ENCODE data around the gene OCRL. TPM values are rescaled to one million over a fixed set of nuclear protein-coding genes. Genes with fewer than 3 reads are reported as not detected.

Gene OCRL
- total and polyA plus RNA-seq, 2 of the 13 experiments (the other 11 are each of a cell fraction or from before 2014, with no cell fraction given), result 13.4 to 32.0 TPM

DNA sequence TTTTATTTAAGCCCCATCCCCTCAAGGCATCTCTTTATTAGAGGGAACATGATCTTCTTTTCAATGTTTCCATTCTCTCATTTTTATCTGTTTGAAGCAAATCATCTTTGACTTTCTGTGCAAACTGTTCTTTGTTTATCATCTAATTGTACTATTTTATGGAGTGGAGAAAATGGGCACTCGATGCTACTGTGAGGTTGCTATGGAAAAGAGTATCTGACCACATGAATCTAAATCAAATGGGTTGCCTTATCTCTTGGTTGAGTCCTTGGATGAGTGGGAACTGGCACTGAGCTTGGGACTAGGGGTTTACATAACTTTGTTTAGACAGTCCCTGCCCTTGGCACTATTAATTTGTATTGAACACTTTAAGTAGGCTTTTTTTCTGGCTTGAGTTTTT lies 9.1 kb downstream of the OCRL start:
- FAIRE-seq, result no peak

More for the DNA sequence above, 9.1 kb downstream of the OCRL start:
- Histone ChIP-seq H3K9ac (ENCODE audit: insufficient read depth, low read depth, low read length) (no peak overlapping the region), H3K9me3 (ENCODE audit: low read length) (no peaks in the 10 kb centered on the region), H3K79me2 (ENCODE audit: insufficient read depth, low read length) (no peaks in the 10 kb centered on the region), H3K4me2 (ENCODE audit: low read depth, low read length) (no peak overlapping the region), H4K20me1 (ENCODE audit: insufficient read depth, low read length) (no peaks in the 10 kb centered on the region), H3K4me3 (replicated peaks in 1 of 3; ENCODE audit: insufficient read depth in 1 of 3, low read depth in 2 of 3, low read length in 3 of 3) (no peak overlapping the region), H3K4me1 (ENCODE audit: insufficient read depth, low read length) (no peaks in the 10 kb centered on the region), H3K36me3 (replicated peaks in 1 of 2; ENCODE audit: control insufficient read depth in 1 of 2, insufficient read depth in 2 of 2, low read length in 2 of 2) (0 out of 5 replicates have a peak, but pooled peaks cover 0 to 5% of the 10 kb centered on the region in 2 experiments), H3K27me3 (ENCODE audit: control insufficient read depth in 1 of 2, insufficient read depth in 2 of 2, low read length in 2 of 2) (no peaks in the 10 kb centered on the region), H3K27ac (ENCODE audit: extremely low read length, insufficient read depth, low read length) (no peak overlapping the region), H2AFZ (ENCODE audit: low read length) (no peak overlapping the region)
- ChIA-PET CTCF (ENCODE audit: low intra/inter-chr PET ratio, low total read pairs) (no interaction called here), POLR2A (no interaction called here)
- ATAC-seq (no peak), DNase-seq (ENCODE audit: low spot score) (no peak)
- 88% methylated on average over 1 of the region's 1 CpG for WGBS (ENCODE audit: low lambda C conversion rate)
- BruUV-seq (replicated peaks), result no TSS peak
- in situ Hi-C loops (cut with HindIII; ENCODE audit: extremely low pct_ligation_motif_present, low pct_unique_long_range_greater_than_20kb) (no loop called here), intact Hi-C loops (cut with micrococcal nuclease; ENCODE audit: unreplicated experiment) (loop anchor here (10.0 kb wide), 1 partner anchor 54 kb away; no protein-coding TSS in a partner anchor)
- TF ChIP-seq ZNF570 (CRISPR knock-in tag; IDR thresholded peaks at IDR 0.05; ENCODE audit: borderline replicate concordance) (no peak), ZMYM4 (CRISPR knock-in tag; IDR thresholded peaks at IDR 0.05) (no peak), PHF8 (CRISPR knock-in tag; IDR thresholded peaks at IDR 0.05) (no peak), AGO1 (IDR thresholded peaks at IDR 0.05; ENCODE audit: low read depth, low read length, poor library complexity, severe bottlenecking) (no peak), NFKB2 (CRISPR knock-in tag; IDR thresholded peaks at IDR 0.05; ENCODE audit: borderline replicate concordance) (no peak), SNAPC2 (CRISPR knock-in tag; IDR thresholded peaks at IDR 0.05) (no peak), ZNF691 (CRISPR knock-in tag; IDR thresholded peaks at IDR 0.05; ENCODE audit: borderline replicate concordance, low read depth) (no peak), HOXD1 (CRISPR knock-in tag; IDR thresholded peaks at IDR 0.05) (no peak), SOX13 (IDR thresholded peaks at IDR 0.05) (no peak), SOX13 (CRISPR knock-in tag; conservative IDR thresholded peaks at IDR 0.05 in 1 of 2, IDR thresholded peaks at IDR 0.05 in 1 of 2) (no peak), MED13 (CRISPR knock-in tag; IDR thresholded peaks at IDR 0.05) (no peak), ZSCAN29 (CRISPR knock-in tag; conservative IDR thresholded peaks at IDR 0.05) (no peak), NCOR1 (IDR thresholded peaks at IDR 0.05; ENCODE audit: borderline replicate concordance, low read length) (no peak), SMAD1 (CRISPR knock-in tag; IDR thresholded peaks at IDR 0.05; ENCODE audit: borderline replicate concordance, low read depth) (no peak), CC2D1A (CRISPR knock-in tag; IDR thresholded peaks at IDR 0.05) (no peak)
- TF ChIP-seq, protein P1, sequence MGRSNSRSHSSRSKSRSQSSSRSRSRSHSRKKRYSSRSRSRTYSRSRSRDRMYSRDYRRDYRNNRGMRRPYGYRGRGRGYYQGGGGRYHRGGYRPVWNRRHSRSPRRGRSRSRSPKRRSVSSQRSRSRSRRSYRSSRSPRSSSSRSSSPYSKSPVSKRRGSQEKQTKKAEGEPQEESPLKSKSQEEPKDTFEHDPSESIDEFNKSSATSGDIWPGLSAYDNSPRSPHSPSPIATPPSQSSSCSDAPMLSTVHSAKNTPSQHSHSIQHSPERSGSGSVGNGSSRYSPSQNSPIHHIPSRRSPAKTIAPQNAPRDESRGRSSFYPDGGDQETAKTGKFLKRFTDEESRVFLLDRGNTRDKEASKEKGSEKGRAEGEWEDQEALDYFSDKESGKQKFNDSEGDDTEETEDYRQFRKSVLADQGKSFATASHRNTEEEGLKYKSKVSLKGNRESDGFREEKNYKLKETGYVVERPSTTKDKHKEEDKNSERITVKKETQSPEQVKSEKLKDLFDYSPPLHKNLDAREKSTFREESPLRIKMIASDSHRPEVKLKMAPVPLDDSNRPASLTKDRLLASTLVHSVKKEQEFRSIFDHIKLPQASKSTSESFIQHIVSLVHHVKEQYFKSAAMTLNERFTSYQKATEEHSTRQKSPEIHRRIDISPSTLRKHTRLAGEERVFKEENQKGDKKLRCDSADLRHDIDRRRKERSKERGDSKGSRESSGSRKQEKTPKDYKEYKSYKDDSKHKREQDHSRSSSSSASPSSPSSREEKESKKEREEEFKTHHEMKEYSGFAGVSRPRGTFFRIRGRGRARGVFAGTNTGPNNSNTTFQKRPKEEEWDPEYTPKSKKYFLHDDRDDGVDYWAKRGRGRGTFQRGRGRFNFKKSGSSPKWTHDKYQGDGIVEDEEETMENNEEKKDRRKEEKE (IDR thresholded peaks at IDR 0.05), result no peak
- TF ChIP-seq, protein P2, sequence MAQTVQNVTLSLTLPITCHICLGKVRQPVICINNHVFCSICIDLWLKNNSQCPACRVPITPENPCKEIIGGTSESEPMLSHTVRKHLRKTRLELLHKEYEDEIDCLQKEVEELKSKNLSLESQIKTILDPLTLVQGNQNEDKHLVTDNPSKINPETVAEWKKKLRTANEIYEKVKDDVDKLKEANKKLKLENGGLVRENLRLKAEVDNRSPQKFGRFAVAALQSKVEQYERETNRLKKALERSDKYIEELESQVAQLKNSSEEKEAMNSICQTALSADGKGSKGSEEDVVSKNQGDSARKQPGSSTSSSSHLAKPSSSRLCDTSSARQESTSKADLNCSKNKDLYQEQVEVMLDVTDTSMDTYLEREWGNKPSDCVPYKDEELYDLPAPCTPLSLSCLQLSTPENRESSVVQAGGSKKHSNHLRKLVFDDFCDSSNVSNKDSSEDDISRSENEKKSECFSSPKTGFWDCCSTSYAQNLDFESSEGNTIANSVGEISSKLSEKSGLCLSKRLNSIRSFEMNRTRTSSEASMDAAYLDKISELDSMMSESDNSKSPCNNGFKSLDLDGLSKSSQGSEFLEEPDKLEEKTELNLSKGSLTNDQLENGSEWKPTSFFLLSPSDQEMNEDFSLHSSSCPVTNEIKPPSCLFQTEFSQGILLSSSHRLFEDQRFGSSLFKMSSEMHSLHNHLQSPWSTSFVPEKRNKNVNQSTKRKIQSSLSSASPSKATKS (CRISPR knock-in tag; IDR thresholded peaks at IDR 0.05), result no peak

Measured in HepG2 (cell line).